Measurements from ENCODE around the gene BUB1B. TPM values are rescaled to one million over a fixed set of nuclear protein-coding genes. Genes with fewer than 3 reads are reported as not detected.
"Not testable (repeated sequence)": the region's sequence is repeated elsewhere in the genome, so short reads cannot be mapped to it uniquely, and the experiment has no call there.

The BUB1B gene, protein sequence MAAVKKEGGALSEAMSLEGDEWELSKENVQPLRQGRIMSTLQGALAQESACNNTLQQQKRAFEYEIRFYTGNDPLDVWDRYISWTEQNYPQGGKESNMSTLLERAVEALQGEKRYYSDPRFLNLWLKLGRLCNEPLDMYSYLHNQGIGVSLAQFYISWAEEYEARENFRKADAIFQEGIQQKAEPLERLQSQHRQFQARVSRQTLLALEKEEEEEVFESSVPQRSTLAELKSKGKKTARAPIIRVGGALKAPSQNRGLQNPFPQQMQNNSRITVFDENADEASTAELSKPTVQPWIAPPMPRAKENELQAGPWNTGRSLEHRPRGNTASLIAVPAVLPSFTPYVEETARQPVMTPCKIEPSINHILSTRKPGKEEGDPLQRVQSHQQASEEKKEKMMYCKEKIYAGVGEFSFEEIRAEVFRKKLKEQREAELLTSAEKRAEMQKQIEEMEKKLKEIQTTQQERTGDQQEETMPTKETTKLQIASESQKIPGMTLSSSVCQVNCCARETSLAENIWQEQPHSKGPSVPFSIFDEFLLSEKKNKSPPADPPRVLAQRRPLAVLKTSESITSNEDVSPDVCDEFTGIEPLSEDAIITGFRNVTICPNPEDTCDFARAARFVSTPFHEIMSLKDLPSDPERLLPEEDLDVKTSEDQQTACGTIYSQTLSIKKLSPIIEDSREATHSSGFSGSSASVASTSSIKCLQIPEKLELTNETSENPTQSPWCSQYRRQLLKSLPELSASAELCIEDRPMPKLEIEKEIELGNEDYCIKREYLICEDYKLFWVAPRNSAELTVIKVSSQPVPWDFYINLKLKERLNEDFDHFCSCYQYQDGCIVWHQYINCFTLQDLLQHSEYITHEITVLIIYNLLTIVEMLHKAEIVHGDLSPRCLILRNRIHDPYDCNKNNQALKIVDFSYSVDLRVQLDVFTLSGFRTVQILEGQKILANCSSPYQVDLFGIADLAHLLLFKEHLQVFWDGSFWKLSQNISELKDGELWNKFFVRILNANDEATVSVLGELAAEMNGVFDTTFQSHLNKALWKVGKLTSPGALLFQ
- 10 to 100 TPM; 81.1 to 89.0 TPM for total RNA-seq

- DNase-seq = peak; percentile 97
- H3K9me3 Mint-ChIP-seq = no peaks in the 10 kb centered on the region
- no peak within 1 kb of the TSS for H3K4me3 Mint-ChIP-seq
- CTCF ChIA-PET = interaction anchor here (0.8 to 2.1 kb wide), 8 partner anchors 14 to 146 kb away, joined by 3 to 6 read pairs (median 4); partner anchors contain the start of genes BMF and PLCB2
- POLR2A ChIA-PET = interaction anchor here (0.7 kb wide), 1 partner anchor 225 kb away, joined by 3 read pairs; no protein-coding TSS in a partner anchor
- no peaks in the 10 kb centered on the region for H3K27me3 Mint-ChIP-seq
- peaks cover 17% of the 10 kb centered on the region for H3K4me1 Mint-ChIP-seq
- peaks cover 13% of the 10 kb centered on the region for H3K36me3 Mint-ChIP-seq (ENCODE audit: low read depth)
- no peak within 1 kb of the TSS for H3K27ac Mint-ChIP-seq
Measured at GRCh38 chr15:40160689-40161688, at the start of gene BUB1B. Gene BUB1B, plus strand, starts transcription at chr15:40161069. Its CDS starts 152 bp downstream, at chr15:40161221.

GRCh38 chr15:40111888-40112287 is 49.0 kb upstream of the BUB1B start:
- Mint-ChIP-seq H3K27ac (no peak overlapping the region), H3K36me3 (ENCODE audit: low read depth) (peaks cover 4% of the 10 kb centered on the region), H3K4me1 (peaks cover 43% of the 10 kb centered on the region), H3K9me3 (no peaks in the 10 kb centered on the region), H3K4me3 (no peak overlapping the region), H3K27me3 (peaks cover 17% of the 10 kb centered on the region)
- DNase-seq = no peak
- ChIA-PET CTCF (interaction anchor here (1.4 to 19.0 kb wide), 5 partner anchors 10 to 86 kb away, joined by 3 to 305 read pairs (median 4); partner anchors contain the start of gene BMF), POLR2A (no interaction called here)

GRCh38 chr15:40112789-40113188 is 48.1 kb upstream of the BUB1B start:
- Mint-ChIP-seq H3K27ac (no peak overlapping the region), H3K36me3 (ENCODE audit: low read depth) (peaks cover 4% of the 10 kb centered on the region), H3K27me3 (peaks cover 15% of the 10 kb centered on the region), H3K9me3 (no peaks in the 10 kb centered on the region), H3K4me3 (no peak overlapping the region), H3K4me1 (peaks cover 38% of the 10 kb centered on the region)
- ChIA-PET CTCF (interaction anchor here (0.6 to 19.0 kb wide), 7 partner anchors 9 to 1491 kb away, joined by 3 to 305 read pairs (median 4); partner anchors contain the start of gene BMF), POLR2A (no interaction called here)
- DNase-seq = no peak

DNA sequence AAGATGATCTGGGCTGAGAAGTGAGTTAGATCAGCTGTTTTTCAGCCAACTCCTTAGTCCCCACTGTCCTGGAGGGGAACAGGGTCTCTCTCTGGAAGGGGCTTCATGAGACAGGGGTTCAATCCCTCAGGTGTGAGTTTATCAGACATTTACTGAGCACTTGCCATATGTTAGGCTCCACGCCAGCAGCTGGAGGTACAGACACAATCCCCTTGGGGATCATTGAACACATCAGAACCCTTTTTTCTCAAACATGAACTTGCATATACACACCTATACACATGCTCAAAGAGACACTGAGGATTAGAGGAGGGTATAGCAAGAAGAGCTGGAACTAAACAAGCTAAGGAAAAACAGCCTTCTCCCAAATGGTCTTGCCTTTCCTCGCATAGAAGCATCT is 46.7 kb upstream of the BUB1B start:
- ChIA-PET CTCF (interaction anchor here (0.7 to 19.0 kb wide), 7 partner anchors 10 to 150 kb away, joined by 3 to 305 read pairs (median 5); partner anchors contain the start of gene BMF), POLR2A (no interaction called here)
- H3K9me3 Mint-ChIP-seq = no peaks in the 10 kb centered on the region
- no peak for DNase-seq
- H3K4me3 Mint-ChIP-seq = no peak overlapping the region
- H3K27ac Mint-ChIP-seq = no peak overlapping the region
- H3K27me3 Mint-ChIP-seq = peaks cover 15% of the 10 kb centered on the region
- H3K4me1 Mint-ChIP-seq = peaks cover 26% of the 10 kb centered on the region
- H3K36me3 Mint-ChIP-seq (ENCODE audit: low read depth) = peaks cover 4% of the 10 kb centered on the region

DNA sequence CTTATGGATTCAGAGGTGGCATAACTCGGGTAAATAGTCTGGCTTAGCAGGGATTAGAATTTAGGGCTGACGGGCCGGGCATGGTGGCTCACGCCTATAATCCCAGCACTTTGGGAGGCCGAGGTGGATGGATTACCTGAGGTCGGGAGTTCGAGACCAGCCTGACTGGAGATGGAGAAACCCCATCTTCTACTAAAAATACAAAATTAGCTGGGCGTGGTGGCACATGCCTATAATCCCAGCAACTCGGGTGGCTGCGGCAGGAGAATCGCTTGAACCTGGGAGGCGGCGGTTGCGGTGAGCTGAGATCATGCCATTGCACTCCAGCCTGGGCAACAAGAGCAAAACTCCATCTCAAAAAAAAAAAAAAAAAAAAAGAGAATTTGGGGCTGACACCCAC is 45.8 kb upstream of the BUB1B start:
- POLR2A ChIA-PET; H3K4me3 Mint-ChIP-seq; H3K9me3 Mint-ChIP-seq; DNase-seq; H3K36me3 Mint-ChIP-seq (ENCODE audit: low read depth): not testable (repeated sequence)
- peaks cover 24% of the 10 kb centered on the region for H3K4me1 Mint-ChIP-seq
- peak overlapping the region; percentile 77 for H3K27ac Mint-ChIP-seq
- CTCF ChIA-PET = interaction anchor here (0.7 to 19.0 kb wide), 5 partner anchors 9 to 70 kb away, joined by 3 to 305 read pairs (median 6); partner anchors contain the start of gene BMF
- peaks cover 14% of the 10 kb centered on the region for H3K27me3 Mint-ChIP-seq

DNA sequence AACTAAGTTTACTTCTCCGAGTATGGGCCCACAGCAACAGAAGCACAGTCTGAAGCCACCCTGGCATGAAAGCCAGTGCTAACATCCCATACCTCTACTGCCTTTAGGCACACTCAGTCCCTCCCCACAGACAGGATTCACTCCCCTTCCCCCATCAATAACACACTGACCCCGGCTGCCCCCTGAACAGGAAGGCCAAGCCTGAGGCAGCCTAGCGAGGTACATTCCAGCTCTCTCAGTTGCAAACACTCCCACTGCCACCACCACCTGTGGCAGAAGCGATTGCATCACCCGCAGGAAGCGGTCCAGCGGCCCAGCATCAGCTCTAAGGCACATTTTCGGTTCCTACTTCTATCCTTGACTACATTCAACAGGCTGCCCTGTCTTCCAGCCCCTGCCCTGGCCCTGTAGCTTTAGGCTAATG is 45.2 kb upstream of the BUB1B start:
- DNase-seq = peak; percentile 72
- H3K36me3 Mint-ChIP-seq (ENCODE audit: low read depth) = peaks cover 4% of the 10 kb centered on the region
- H3K27ac Mint-ChIP-seq = peak overlapping the region; percentile 88
- H3K4me1 Mint-ChIP-seq = peaks cover 24% of the 10 kb centered on the region
- ChIA-PET CTCF (interaction anchor here (1.0 to 19.0 kb wide), 3 partner anchors 8 to 53 kb away, joined by 3 to 305 read pairs (median 5); partner anchors contain the start of gene BMF), POLR2A (interaction anchor here (0.6 kb wide), 1 partner anchor 11 kb away, joined by 4 read pairs; no protein-coding TSS in a partner anchor)
- H3K27me3 Mint-ChIP-seq = peaks cover 13% of the 10 kb centered on the region
- H3K4me3 Mint-ChIP-seq = no peak overlapping the region
- no peaks in the 10 kb centered on the region for H3K9me3 Mint-ChIP-seq

- Mint-ChIP-seq H3K36me3 (ENCODE audit: low read depth) (peaks cover 4% of the 10 kb centered on the region), H3K4me1 (peaks cover 24% of the 10 kb centered on the region), H3K27me3 (peaks cover 13% of the 10 kb centered on the region), H3K27ac (no peak overlapping the region), H3K9me3 (no peaks in the 10 kb centered on the region), H3K4me3 (no peak overlapping the region)
- ChIA-PET POLR2A (no interaction called here), CTCF (interaction anchor here (19.0 kb wide), 1 partner anchor 21 kb away, joined by 305 read pairs; the partner anchor contains the start of gene BMF)
- no peak for DNase-seq
Measured at GRCh38 chr15:40118473-40118872, 42.4 kb upstream of the BUB1B start.

DNA sequence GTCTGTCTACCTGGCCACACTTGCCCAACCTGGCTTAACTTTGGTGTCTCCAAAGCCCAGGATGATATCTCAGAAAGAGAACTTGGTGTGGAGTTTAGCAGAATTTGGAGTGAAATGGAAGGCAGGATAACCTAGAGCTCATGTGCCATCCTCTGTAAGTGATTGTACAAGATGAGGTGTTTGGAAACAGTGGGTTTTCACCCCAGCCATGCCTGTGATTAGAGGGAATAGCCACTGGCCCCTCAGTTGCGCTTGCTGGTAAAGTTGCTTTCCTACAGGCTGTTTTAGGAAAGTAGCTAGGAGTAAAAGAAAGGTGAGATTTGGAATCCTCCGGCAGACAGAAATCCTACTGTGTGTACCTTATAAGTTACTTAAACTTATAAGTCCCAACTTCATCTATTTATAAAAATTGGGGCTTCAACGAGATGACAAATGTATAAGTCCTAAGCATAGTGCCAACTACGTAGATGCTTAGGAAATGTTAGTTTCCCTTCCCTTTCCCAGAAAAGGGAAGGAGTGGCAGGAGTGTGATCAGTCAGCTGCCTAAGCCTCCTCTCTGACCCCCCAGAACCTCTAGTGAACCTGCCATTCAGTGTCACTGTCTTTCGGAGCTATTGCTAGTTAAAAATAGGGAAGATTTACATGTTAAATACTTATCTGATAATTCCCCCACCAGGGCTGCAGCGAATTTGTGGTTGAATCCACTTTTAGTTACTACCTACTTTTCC is 38.8 kb upstream of the BUB1B start:
- peaks cover 10% of the 10 kb centered on the region for H3K27me3 Mint-ChIP-seq
- H3K4me1 Mint-ChIP-seq = peaks cover 2% of the 10 kb centered on the region
- POLR2A ChIA-PET = interaction anchor here (0.6 kb wide), 1 partner anchor 684 kb away, joined by 12 read pairs; no protein-coding TSS in a partner anchor
- H3K9me3 Mint-ChIP-seq = no peaks in the 10 kb centered on the region
- H3K4me3 Mint-ChIP-seq = no peak overlapping the region
- DNase-seq = no peak
- no peaks in the 10 kb centered on the region for H3K36me3 Mint-ChIP-seq (ENCODE audit: low read depth)
- no peak overlapping the region for H3K27ac Mint-ChIP-seq
- CTCF ChIA-PET = interaction anchor here (0.6 to 1.9 kb wide), 3 partner anchors 9 to 64 kb away, joined by 3 to 5 read pairs (median 4); no protein-coding TSS in a partner anchor

DNA sequence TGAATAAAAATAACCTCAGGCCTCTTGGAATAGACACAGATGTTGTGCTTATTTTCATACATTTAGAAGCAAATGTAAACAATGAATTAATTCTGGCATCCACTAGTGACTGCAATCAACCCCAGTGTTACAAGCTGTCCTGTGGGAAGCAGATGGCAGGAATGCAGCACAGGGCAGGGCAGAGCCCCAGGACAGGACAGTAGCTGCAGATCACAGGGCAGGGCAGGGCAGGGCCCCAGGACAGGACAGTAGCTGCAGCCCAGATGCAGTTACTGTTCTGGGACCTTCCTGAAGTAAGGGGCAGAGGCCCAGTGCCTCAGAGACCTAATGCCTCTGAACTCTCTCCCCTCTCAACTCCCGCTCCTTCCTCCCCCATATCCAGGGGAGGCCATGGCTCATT is 37.9 kb upstream of the BUB1B start:
- H3K36me3 Mint-ChIP-seq (ENCODE audit: low read depth); H3K27me3 Mint-ChIP-seq; DNase-seq; H3K4me1 Mint-ChIP-seq; H3K27ac Mint-ChIP-seq; H3K4me3 Mint-ChIP-seq; POLR2A ChIA-PET; H3K9me3 Mint-ChIP-seq: not testable (repeated sequence)
- CTCF ChIA-PET = interaction anchor here (1.4 kb wide), 1 partner anchor 12 kb away, joined by 4 read pairs; no protein-coding TSS in a partner anchor

DNA sequence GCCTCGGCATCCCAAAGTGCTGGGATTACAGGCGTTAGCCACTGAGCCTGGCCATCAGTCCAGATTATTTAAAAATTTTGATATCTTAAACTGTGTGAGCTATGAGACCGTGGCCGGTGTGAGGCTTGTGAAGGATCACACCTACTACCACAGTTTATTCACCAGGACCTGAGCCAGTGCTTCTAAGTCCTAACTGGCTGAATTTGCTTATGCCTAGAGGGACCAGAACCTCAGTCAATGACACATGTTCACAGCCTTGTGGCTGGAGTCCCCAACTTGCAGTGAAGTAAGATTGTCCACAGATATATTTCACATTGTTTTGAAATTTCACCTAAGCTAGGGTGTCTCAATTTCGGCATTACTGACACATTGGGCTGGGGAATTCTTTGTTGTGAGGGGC is 37.0 kb upstream of the BUB1B start:
- H3K27ac Mint-ChIP-seq; H3K4me3 Mint-ChIP-seq; H3K4me1 Mint-ChIP-seq; H3K9me3 Mint-ChIP-seq; H3K27me3 Mint-ChIP-seq; POLR2A ChIA-PET; DNase-seq; H3K36me3 Mint-ChIP-seq (ENCODE audit: low read depth): not testable (repeated sequence)
- CTCF ChIA-PET = interaction anchor here (1.1 to 1.4 kb wide), 3 partner anchors 9 to 364 kb away, joined by 3 to 5 read pairs (median 4); no protein-coding TSS in a partner anchor

DNA sequence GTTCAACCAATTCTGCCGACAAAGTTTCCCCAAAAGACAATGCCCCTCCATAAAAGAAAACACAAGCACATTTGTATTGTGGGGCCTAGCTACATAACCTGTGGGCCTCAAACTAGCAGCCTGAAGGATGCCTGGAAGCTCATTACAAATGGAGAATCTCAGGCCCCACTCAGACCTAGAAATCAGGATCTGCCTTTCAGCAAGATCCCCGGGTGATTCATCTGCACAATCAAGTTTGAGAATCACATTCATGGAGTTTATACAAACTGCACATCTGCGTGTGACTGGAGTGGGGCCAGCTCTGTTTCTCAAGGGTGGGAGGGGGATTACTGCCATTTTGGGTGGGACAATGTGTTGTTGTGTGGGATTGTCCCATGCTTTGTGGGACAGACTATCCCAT is 36.5 kb upstream of the BUB1B start:
- H3K4me3 Mint-ChIP-seq; H3K36me3 Mint-ChIP-seq (ENCODE audit: low read depth); POLR2A ChIA-PET; H3K4me1 Mint-ChIP-seq; H3K27me3 Mint-ChIP-seq; H3K27ac Mint-ChIP-seq; H3K9me3 Mint-ChIP-seq; DNase-seq: not testable (repeated sequence)
- CTCF ChIA-PET = interaction anchor here (1.1 to 1.4 kb wide), 3 partner anchors 9 to 363 kb away, joined by 3 to 5 read pairs (median 4); no protein-coding TSS in a partner anchor
